WTC11 (cell line): ENCODE results near the gene NPAS3. TPM values are rescaled to one million over a fixed set of nuclear protein-coding genes. Genes with fewer than 3 reads are reported as not detected.

Experiments used
- ATAC-seq: fragments of 200-7000 bp; cut with Tn5 transposase; 2 replicates; pipeline ENCODE4 v1.10.0; 2021; ENCODE audit warnings: mild to moderate bottlenecking, moderate library complexity
- CTCF ChIA-PET: fragments of 300-600 bp; sonication (Branson Sonifier 250); formaldehyde crosslinking; loops from one replicate; lab custom pipeline; 2021; ENCODE audit warnings: antibody characterized with exemption; lab: Charles Lee
- POLR2A ChIA-PET: fragments of 350-600 bp; sonication (Branson Sonifier 250); formaldehyde crosslinking; loops from one replicate; lab custom pipeline; 2021; ENCODE audit warnings: antibody characterized with exemption; lab: Charles Lee
- DNase-seq: peaks from one replicate; pipeline ENCODE4 v3.0.0; 2021; ENCODE audit warnings: low spot score
- H3K27ac Mint-ChIP-seq: 2 replicates; pipeline ENCODE4 v1.8.0; 2021; ENCODE audit warnings: mixed read lengths
- H3K27me3 Mint-ChIP-seq: 2 replicates; pipeline ENCODE4 v1.8.0; 2021; ENCODE audit warnings: low read depth, mild to moderate bottlenecking, moderate library complexity, mixed read lengths
- H3K36me3 Mint-ChIP-seq: 2 replicates; pipeline ENCODE4 v1.8.0; 2021; ENCODE audit warnings: mixed read lengths
- H3K4me1 Mint-ChIP-seq: 2 replicates; pipeline ENCODE4 v1.8.0; 2022; ENCODE audit warnings: mixed read lengths
- H3K4me3 Mint-ChIP-seq: 2 replicates; pipeline ENCODE4 v1.8.0; 2021; ENCODE audit warnings: mild to moderate bottlenecking, moderate library complexity, mixed read lengths
- H3K9me3 Mint-ChIP-seq: 2 replicates; pipeline ENCODE4 v1.8.0; 2021; ENCODE audit warnings: mixed read lengths
- CREM ChIP-seq: sonication (generic); formaldehyde crosslinking; IDR thresholded peaks from 2 replicates; pipeline ENCODE4 v1.8.1; 2022; ENCODE audit warnings: mild to moderate bottlenecking, missing genetic modification reagents, moderate library complexity
- ETV6 ChIP-seq: sonication (generic); formaldehyde crosslinking; IDR thresholded peaks from 2 replicates; pipeline ENCODE4 v1.8.1; 2022; ENCODE audit warnings: mild to moderate bottlenecking, missing genetic modification reagents
- GRHL2 ChIP-seq: fragments of 250-450 bp; sonication (Bioruptor Pico); IDR thresholded peaks from 2 replicates; pipeline ENCODE4 v1.8.0; 2022; ENCODE audit warnings: mild to moderate bottlenecking, moderate library complexity; ENCODE audit not compliant: insufficient replicate concordance, severe bottlenecking
- GTF2I ChIP-seq: fragments of 250-450 bp; sonication (Bioruptor Pico); conservative IDR thresholded peaks from 2 replicates; pipeline ENCODE4 v1.4.0; 2021; ENCODE audit warnings: mild to moderate bottlenecking
- JAZF1 ChIP-seq: fragments of 250-450 bp; sonication (Bioruptor Pico); IDR thresholded peaks from 2 replicates; pipeline ENCODE4 v1.9.0; 2021; ENCODE audit warnings: moderate library complexity, mild to moderate bottlenecking, inconsistent platforms
- KAT7 ChIP-seq: sonication (generic); formaldehyde crosslinking; IDR thresholded peaks from 2 replicates; pipeline ENCODE4 v1.8.1; 2023; ENCODE audit warnings: missing genetic modification reagents, mild to moderate bottlenecking, borderline replicate concordance
- MXD4 ChIP-seq: fragments of 250-450 bp; sonication (Bioruptor Pico); IDR thresholded peaks from 2 replicates; pipeline ENCODE4 v1.8.0; 2021; ENCODE audit warnings: mild to moderate bottlenecking, moderate library complexity, borderline replicate concordance
- NFATC4 ChIP-seq: fragments of 250-450 bp; sonication (Bioruptor Pico); IDR thresholded peaks from 2 replicates; pipeline ENCODE4 v1.9.0; 2021; ENCODE audit warnings: mild to moderate bottlenecking
- NFE2L1 ChIP-seq: sonication (generic); formaldehyde crosslinking; IDR thresholded peaks from 2 replicates; pipeline ENCODE4 v1.8.1; 2023; ENCODE audit warnings: missing genetic modification reagents
- PRRX2 ChIP-seq: fragments of 250-450 bp; sonication (Bioruptor Pico); IDR thresholded peaks from 2 replicates; pipeline ENCODE4 v1.8.0; 2021; ENCODE audit warnings: mild to moderate bottlenecking
- SMAD3 ChIP-seq: sonication (generic); formaldehyde crosslinking; IDR thresholded peaks from 2 replicates; pipeline ENCODE4 v1.8.0; 2022; ENCODE audit warnings: missing genetic modification reagents, mild to moderate bottlenecking, borderline replicate concordance
- total RNA-seq: library from RNA; stranded (reverse); gene quantifications from 3 replicates; pipeline ENCODE4 v1.2.3, GENCODE V29; 2021
- TF ChIP-seq, protein P1 (sequence below): sonication (generic); formaldehyde crosslinking; IDR thresholded peaks from 2 replicates; pipeline ENCODE4 v1.8.0; 2023; ENCODE audit warnings: missing genetic modification reagents, mild to moderate bottlenecking, borderline replicate concordance
- TF ChIP-seq, protein P2 (sequence below): fragments of 250-450 bp; sonication (Bioruptor Pico); IDR thresholded peaks from 2 replicates; pipeline ENCODE4 v1.9.0; 2021; ENCODE audit warnings: mild to moderate bottlenecking
- TF ChIP-seq, protein P3 (sequence below): sonication (generic); formaldehyde crosslinking; IDR thresholded peaks from 2 replicates; pipeline ENCODE4 v1.8.1; 2023; ENCODE audit warnings: mild to moderate bottlenecking, missing genetic modification reagents

The NPAS3 gene
- total RNA-seq, 1 experiment from 2014 or later: 3.2 TPM

DNA sequence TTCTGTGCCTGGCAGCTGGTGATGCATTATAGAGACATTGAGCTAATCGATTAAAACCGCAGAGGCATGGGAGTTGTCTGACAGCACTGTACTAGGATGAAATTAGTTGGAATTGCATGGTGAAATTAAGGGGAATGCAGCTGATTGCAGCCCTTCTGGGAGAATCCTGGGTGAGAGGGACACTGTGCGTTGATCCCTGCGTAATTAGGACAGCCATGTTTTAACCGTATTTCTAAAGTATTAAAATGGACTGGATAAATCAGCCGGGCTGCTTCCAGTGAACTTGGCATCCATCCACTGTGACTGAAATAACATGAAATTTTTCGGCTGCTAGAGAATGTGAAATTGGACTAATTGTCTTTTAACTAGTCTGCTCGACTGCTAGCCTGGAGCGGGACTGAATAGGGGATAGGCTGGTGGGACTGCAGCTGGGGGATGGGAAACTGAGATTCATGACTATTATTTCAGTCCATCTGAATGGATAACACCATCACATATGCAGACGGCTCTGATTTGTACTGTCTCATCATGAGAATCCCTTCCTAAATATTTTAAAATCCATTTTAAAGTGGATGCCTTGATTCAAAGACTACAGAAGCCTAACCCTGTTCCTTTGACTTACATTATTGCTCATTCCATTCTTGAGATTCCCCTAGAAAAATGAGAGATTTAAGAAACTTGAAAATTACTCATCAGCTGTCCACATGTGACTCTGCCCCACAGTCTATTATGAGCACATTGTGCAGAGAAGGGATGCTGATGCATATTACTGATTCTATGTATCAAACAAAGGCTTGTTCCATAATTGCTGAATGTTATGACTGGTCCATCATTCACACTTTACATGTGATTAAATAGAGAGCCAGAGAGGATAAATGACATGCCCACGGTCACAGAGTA lies 343.9 kb downstream of the NPAS3 start:
- Mint-ChIP-seq H3K27ac (no peak overlapping the region), H3K4me1 (peaks cover 15% of the 10 kb centered on the region), H3K4me3 (no peak overlapping the region), H3K9me3 (no peaks in the 10 kb centered on the region), H3K36me3 (no peaks in the 10 kb centered on the region), H3K27me3 (no peaks in the 10 kb centered on the region)
- TF ChIP-seq CREM (CRISPR knock-in tag) (no peak), NFATC4 (CRISPR knock-in tag) (no peak), PRRX2 (no peak), SMAD3 (CRISPR knock-in tag) (no peak), GTF2I (CRISPR knock-in tag) (no peak), MXD4 (CRISPR knock-in tag) (no peak)
- TF ChIP-seq, protein P1, sequence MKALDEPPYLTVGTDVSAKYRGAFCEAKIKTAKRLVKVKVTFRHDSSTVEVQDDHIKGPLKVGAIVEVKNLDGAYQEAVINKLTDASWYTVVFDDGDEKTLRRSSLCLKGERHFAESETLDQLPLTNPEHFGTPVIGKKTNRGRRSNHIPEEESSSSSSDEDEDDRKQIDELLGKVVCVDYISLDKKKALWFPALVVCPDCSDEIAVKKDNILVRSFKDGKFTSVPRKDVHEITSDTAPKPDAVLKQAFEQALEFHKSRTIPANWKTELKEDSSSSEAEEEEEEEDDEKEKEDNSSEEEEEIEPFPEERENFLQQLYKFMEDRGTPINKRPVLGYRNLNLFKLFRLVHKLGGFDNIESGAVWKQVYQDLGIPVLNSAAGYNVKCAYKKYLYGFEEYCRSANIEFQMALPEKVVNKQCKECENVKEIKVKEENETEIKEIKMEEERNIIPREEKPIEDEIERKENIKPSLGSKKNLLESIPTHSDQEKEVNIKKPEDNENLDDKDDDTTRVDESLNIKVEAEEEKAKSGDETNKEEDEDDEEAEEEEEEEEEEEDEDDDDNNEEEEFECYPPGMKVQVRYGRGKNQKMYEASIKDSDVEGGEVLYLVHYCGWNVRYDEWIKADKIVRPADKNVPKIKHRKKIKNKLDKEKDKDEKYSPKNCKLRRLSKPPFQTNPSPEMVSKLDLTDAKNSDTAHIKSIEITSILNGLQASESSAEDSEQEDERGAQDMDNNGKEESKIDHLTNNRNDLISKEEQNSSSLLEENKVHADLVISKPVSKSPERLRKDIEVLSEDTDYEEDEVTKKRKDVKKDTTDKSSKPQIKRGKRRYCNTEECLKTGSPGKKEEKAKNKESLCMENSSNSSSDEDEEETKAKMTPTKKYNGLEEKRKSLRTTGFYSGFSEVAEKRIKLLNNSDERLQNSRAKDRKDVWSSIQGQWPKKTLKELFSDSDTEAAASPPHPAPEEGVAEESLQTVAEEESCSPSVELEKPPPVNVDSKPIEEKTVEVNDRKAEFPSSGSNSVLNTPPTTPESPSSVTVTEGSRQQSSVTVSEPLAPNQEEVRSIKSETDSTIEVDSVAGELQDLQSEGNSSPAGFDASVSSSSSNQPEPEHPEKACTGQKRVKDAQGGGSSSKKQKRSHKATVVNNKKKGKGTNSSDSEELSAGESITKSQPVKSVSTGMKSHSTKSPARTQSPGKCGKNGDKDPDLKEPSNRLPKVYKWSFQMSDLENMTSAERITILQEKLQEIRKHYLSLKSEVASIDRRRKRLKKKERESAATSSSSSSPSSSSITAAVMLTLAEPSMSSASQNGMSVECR (CRISPR knock-in tag): no peak
- DNase-seq (no peak), ATAC-seq (no peak)
- ChIA-PET POLR2A (no interaction called here), CTCF (no interaction called here)

DNA sequence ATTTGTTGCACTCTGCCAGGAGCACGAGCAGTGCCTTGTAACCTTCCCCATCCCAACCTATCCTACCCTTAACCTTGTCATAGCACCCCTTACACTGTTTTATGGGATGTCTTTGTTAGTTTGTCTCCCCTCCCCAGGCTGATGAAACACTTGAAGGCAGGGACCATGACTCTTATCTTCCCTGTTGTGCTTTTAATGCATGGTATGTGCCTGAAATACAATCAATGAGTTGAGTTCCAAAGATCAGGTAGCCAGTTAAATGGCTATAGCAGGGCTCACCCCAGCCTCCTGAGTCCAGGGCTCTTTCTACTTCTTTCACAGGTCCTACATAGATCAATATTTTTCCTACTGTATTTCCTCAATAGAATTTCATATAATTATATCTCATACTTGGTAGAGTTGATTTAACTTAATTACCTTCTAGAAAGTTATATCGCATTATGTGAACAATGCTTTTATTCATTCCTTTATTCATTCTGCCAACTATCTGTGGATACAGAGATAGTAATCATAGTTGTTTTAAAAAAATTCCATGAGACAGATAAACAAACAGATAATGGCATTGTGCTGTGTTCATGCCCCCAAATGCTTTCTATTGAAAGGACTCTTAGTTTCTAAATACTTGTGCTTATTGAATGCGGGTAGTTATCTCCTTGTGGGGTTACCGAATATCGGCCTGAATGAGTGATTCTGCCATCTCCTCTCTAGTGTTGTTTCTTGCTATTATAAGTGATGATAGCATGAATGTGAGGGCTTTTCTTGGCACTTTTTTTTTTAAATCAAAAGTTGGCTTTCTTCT lies 347.4 kb downstream of the NPAS3 start:
- Mint-ChIP-seq H3K36me3 (no peaks in the 10 kb centered on the region), H3K27ac (no peak overlapping the region), H3K4me3 (no peak overlapping the region), H3K4me1 (peaks cover 26% of the 10 kb centered on the region), H3K27me3 (no peaks in the 10 kb centered on the region), H3K9me3 (no peaks in the 10 kb centered on the region)
- peak; percentile 58 for ATAC-seq
- CTCF ChIA-PET: no interaction called here
- TF ChIP-seq GRHL2 (CRISPR knock-in tag): no peak
- TF ChIP-seq JAZF1: no peak
- no peak for TF ChIP-seq NFE2L1 (CRISPR knock-in tag)
- no peak for DNase-seq
- POLR2A ChIA-PET: no interaction called here

DNA sequence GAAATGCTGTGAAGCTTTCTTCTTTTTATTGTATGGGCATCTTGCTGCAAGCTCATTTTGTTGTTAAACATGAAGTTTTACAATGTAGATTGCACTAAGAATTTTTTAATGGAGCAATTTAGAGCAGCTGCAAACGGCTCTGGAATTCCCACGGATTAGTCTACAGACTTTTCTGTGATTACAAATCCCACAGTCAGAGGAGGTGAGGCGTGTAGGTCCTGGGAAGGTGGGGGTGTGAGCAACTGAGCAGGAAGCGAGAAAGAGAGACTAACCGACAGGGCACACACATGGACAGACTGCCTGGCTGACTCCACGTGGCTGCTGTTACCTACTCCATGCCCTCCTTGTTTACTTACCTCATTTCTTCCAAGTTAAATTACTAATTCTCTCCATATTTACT lies 348.5 kb downstream of the NPAS3 start:
- TF ChIP-seq KAT7 (CRISPR knock-in tag) (no peak), ETV6 (CRISPR knock-in tag) (no peak)
- TF ChIP-seq, protein P2, sequence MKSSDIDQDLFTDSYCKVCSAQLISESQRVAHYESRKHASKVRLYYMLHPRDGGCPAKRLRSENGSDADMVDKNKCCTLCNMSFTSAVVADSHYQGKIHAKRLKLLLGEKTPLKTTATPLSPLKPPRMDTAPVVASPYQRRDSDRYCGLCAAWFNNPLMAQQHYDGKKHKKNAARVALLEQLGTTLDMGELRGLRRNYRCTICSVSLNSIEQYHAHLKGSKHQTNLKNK (CRISPR knock-in tag): no peak
- TF ChIP-seq, protein P3, sequence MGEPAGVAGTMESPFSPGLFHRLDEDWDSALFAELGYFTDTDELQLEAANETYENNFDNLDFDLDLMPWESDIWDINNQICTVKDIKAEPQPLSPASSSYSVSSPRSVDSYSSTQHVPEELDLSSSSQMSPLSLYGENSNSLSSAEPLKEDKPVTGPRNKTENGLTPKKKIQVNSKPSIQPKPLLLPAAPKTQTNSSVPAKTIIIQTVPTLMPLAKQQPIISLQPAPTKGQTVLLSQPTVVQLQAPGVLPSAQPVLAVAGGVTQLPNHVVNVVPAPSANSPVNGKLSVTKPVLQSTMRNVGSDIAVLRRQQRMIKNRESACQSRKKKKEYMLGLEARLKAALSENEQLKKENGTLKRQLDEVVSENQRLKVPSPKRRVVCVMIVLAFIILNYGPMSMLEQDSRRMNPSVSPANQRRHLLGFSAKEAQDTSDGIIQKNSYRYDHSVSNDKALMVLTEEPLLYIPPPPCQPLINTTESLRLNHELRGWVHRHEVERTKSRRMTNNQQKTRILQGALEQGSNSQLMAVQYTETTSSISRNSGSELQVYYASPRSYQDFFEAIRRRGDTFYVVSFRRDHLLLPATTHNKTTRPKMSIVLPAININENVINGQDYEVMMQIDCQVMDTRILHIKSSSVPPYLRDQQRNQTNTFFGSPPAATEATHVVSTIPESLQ (CRISPR knock-in tag): no peak
- Mint-ChIP-seq H3K4me1 (peaks cover 29% of the 10 kb centered on the region), H3K27ac (peak overlapping the region; percentile 74; the same call in 1 of the 2 replicates), H3K27me3 (no peaks in the 10 kb centered on the region), H3K36me3 (no peaks in the 10 kb centered on the region), H3K9me3 (no peaks in the 10 kb centered on the region), H3K4me3 (no peak overlapping the region)
- POLR2A ChIA-PET: no interaction called here
- ATAC-seq (no peak), DNase-seq (no peak)
- CTCF ChIA-PET: no interaction called here
